Large intestine (tissue), 3 donors: ENCODE measurements around the gene TC2N. TPM values are rescaled to one million over a fixed set of nuclear protein-coding genes. Genes with fewer than 3 reads are reported as not detected.

Source experiments
- DNase-seq, 2 donors: peaks; one replicate each; pipeline versions ENCODE4 v3.0.0 to v3.0.0-alpha.2; 2013
- H3K27ac ChIP-seq: one replicate; pipeline ENCODE4 v1.5.1; 2013; ENCODE audit warnings: low read length
- H3K27me3 ChIP-seq: 2 replicates; pipeline ENCODE4 v1.6.1; 2013; ENCODE audit warnings: low read length; ENCODE audit not compliant: control insufficient read depth, insufficient read depth
- H3K36me3 ChIP-seq: 2 replicates; pipeline ENCODE4 v1.6.1; 2013; ENCODE audit warnings: low read length; ENCODE audit not compliant: control insufficient read depth, insufficient read depth
- H3K4me1 ChIP-seq: one replicate; pipeline ENCODE4 v1.6.1; 2013; ENCODE audit warnings: low read length; ENCODE audit not compliant: control insufficient read depth, insufficient read depth
- H3K4me3 ChIP-seq: one replicate; pipeline ENCODE4 v1.5.1; 2013; ENCODE audit warnings: low read length
- H3K9me3 ChIP-seq: one replicate; pipeline ENCODE4 v1.6.1; 2013; ENCODE audit warnings: mild to moderate bottlenecking, low read depth, low read length, moderate library complexity; ENCODE audit not compliant: control insufficient read depth
- WGBS: methylation state at CpG from one replicate; pipeline ENCODE4 v1.1.5; 2013; ENCODE audit warnings: low lambda C conversion rate; ENCODE audit not compliant: insufficient coverage; 5-methylcytosine and 5-hydroxymethylcytosine counted together
- polyA plus RNA-seq: library from polyadenylated mRNA; unstranded; fragments of 120-200 nt; gene quantifications from one replicate; pipeline ENCODE4 v1.2.1, GENCODE V29; 2013

The TC2N gene
- polyA plus RNA-seq, 1 donor, result 24.6 TPM

DNA sequence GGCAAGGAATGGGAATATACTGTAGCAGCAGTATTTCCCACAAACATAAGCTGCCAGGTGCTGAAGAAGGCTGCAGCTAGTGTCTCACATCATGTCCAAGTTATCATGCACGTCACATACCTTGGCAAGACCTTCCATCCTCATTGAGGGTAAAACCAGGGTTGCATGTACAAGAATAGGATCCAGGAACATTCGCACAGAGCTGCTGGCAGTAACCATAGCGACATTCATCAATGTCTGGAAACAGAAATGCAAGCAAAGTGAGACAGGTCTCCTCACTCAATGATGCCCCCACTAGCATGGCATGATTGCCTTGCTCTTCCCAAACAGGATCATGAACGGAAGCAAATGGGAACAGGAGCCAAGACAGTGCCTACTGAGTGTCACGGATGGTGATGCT lies 23.8 kb upstream of the TC2N start:
- H3K27ac ChIP-seq, result no peak overlapping the region
- no peak for DNase-seq
- WGBS, result no CpG with 5 or more reads among the region's 5 CpGs
- no peak overlapping the region for H3K4me3 ChIP-seq
- peaks cover 4% of the 10 kb centered on the region for H3K4me1 ChIP-seq
- no peaks in the 10 kb centered on the region for H3K27me3 ChIP-seq
- H3K36me3 ChIP-seq, result peaks cover 10% of the 10 kb centered on the region
- H3K9me3 ChIP-seq, result no peaks in the 10 kb centered on the region

DNA sequence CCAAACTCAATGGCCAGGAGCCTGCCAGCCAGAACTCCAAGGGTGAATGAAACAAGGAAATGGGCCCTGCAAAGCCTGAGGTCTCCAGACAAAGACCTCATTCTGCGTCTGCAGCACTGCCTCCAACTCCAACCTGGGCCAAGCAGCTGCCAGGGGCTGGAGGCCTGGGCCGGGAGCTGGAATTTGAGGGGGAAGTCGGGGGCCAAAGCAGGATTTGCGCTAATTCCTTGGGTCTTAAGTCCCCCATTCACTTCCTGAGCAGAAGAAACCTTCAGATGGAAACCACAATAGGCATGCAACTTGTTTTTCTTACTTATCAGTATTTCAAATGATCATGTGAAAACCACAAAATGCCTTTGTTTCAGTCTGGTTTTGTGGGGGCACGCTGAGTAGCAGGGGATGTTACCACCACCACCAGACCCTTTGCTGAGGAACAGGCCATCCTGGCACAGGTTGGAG lies 23.0 kb upstream of the TC2N start:
- no peak overlapping the region for H3K27ac ChIP-seq
- no CpG with 5 or more reads among the region's 5 CpGs for WGBS

DNA sequence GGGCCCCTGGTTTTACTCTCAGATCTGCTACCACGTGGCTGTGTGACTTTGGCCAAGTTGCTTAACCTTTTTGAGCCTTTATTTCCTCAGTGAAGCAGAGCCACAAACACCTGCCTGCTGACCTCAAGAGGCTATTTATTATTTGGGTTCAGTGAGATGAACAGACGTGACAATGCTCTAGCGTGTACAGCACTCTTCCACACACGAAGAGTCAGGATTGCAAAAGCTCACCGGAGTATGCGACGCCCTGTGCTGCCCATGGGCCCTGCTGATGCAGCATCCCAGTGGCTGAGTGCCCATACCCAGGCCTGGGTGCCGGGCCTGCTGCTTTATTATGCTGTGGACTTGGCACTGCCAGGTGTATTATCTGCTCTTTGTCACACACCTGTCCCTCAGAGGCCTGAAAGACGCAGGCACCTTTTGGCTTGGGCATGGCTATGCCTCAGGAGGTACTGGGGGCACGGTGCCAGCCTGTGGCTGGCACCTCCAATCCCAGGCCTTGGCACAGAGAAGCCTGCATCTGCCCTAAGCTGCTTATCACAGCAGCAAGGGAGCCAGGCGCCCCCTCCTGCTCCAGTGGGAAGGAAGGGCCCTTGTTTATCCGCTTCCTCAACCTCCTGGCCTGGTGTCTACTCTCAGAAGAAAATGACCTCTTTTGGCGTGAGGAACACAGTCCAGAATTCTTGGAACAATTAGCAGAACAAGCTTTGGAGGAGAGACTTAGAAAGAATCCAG lies 22.3 kb upstream of the TC2N start:
- no peak overlapping the region for H3K27ac ChIP-seq
- no peaks in the 10 kb centered on the region for H3K9me3 ChIP-seq
- peaks cover 4% of the 10 kb centered on the region for H3K4me1 ChIP-seq
- H3K4me3 ChIP-seq, result no peak overlapping the region
- peak; percentile 29 to 63 for DNase-seq
- WGBS, result no CpG with 5 or more reads among the region's 13 CpGs
- H3K27me3 ChIP-seq, result no peaks in the 10 kb centered on the region
- peaks cover 12% of the 10 kb centered on the region for H3K36me3 ChIP-seq

More for the DNA sequence above, 23.0 kb upstream of the TC2N start:
- peaks cover 10% of the 10 kb centered on the region for H3K36me3 ChIP-seq
- no peak overlapping the region for H3K4me3 ChIP-seq
- no peaks in the 10 kb centered on the region for H3K27me3 ChIP-seq
- H3K9me3 ChIP-seq, result no peaks in the 10 kb centered on the region
- no peak for DNase-seq
- H3K4me1 ChIP-seq, result peaks cover 4% of the 10 kb centered on the region

DNA sequence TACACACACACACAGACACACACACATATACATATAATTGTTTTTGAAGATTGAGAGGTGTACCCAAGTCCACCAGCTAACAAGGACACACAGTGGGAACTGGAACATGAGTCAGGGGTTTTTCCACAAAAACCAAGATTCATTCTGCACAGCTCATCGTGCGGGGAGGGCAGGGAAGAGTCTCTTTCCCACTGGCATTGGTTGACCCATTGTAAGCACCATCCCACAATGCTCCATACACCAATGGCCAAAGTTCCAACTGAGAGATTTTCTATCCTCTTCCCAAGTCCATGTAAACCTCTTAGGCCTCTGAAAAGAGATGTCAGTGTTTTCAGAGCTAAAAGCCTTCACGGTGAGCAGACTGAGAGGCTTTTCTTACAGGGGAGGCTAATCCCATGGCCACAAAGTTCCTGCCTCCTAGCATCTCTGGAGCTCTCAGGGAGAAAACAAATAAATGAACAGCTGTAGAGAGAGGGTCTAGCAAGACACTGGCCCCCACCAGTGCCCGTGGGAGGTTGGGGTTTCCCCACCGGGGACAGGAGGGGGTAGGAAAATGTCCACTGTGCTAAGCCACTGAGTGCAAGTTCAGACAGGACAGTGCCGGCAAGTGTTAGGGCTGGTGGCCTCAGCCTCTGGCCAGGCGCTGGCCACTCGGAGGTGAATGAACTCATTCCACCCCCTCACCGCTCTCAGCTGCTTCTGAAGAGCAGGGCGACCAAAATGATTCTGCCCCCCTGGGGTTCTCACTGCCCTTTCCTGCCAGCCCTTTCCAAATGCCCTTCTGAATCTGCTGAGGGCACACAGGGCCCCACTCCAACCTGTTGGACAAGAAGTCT lies 21.5 kb upstream of the TC2N start:
- Histone ChIP-seq H3K4me1 (peaks cover 4% of the 10 kb centered on the region), H3K36me3 (peaks cover 16% of the 10 kb centered on the region), H3K27ac (no peak overlapping the region), H3K4me3 (no peak overlapping the region), H3K27me3 (no peaks in the 10 kb centered on the region), H3K9me3 (no peaks in the 10 kb centered on the region)
- WGBS, result no CpG with 5 or more reads among the region's 10 CpGs
- DNase-seq, result no peak

DNA sequence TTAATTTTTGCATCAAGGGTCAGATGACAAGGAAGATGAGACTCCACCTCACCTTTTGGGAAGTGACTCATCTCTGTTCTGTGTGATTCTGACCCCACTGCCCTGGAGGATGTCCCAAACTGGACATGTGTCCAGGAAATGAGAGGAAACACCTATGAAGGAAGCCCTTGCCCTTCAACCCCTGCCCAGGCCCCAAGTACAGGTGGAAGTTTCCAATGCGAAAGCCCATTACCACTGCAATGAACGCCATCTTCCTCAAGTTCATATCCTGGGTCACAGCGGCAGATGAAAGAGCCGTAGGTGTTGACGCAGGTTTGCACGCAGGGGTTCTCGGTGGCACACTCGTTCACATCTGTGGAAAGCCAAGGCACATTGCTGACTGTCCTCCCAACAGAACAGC lies 19.6 kb upstream of the TC2N start:
- no peaks in the 10 kb centered on the region for H3K9me3 ChIP-seq
- H3K27me3 ChIP-seq, result no peaks in the 10 kb centered on the region
- no peak overlapping the region for H3K27ac ChIP-seq
- H3K36me3 ChIP-seq, result peaks cover 16% of the 10 kb centered on the region
- no peak for DNase-seq
- no CpG with 5 or more reads among the region's 8 CpGs for WGBS
- peaks cover 4% of the 10 kb centered on the region for H3K4me1 ChIP-seq
- H3K4me3 ChIP-seq, result no peak overlapping the region

DNA sequence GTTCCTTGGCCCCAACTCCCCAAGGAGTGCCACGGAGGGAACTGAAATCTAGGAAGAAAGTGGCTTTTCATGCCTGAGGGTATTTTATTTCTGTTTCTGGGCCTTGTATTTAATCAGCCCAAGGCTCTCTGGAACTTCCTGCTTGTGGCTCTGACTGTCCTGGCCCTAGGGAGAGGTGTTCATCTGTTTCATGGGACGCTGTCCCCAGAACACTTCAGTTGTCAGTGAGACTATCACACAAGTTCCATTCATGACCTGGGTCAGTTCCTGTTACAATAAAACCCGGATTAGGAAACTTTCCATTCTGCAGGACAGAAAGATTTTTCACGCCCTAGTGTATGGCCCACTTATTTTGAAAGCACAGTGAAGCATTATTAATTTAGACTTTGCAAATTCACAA lies 18.5 kb upstream of the TC2N start:
- no peaks in the 10 kb centered on the region for H3K9me3 ChIP-seq
- H3K4me3 ChIP-seq, result no peak overlapping the region
- DNase-seq, result no peak
- no peak overlapping the region for H3K27ac ChIP-seq
- H3K27me3 ChIP-seq, result no peaks in the 10 kb centered on the region
- 78% methylated on average over 3 of the region's 4 CpGs for WGBS
- peaks cover 4% of the 10 kb centered on the region for H3K4me1 ChIP-seq
- peaks cover 17% of the 10 kb centered on the region for H3K36me3 ChIP-seq

DNA sequence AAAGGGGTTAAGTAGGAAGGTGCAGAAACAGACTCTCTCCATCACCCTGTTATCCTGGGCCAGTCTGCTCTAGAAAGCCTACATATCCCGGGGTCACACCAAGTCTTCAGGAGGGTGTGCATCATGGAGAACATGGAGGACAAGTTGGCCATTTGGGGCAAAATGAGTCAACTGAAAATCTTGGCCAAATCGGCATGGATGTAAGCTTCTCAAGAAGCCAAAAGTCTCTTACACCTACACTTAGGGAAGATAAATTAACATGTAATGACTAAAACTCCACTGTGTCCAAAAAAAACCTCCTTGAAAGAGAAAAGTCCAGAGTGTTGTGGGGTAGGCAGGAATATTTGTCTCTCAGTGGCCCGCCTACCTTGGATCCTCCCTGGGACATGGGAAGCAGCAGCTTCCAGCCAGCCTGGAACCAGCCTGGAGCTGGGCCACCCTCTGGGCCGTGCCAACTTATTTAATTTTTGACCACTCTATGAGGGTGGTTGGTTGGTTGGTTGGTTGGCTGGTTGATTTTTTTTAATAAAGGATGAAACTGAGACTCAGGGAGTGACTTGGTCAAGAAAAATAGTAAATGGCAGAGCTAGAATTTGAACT lies 17.9 kb upstream of the TC2N start:
- Histone ChIP-seq H3K27me3 (no peaks in the 10 kb centered on the region), H3K36me3 (peaks cover 18% of the 10 kb centered on the region), H3K4me1 (peaks cover 4% of the 10 kb centered on the region), H3K4me3 (no peak overlapping the region), H3K9me3 (no peaks in the 10 kb centered on the region), H3K27ac (no peak overlapping the region)
- no peak for DNase-seq
- WGBS, result no CpG with 5 or more reads among the region's 4 CpGs

DNA sequence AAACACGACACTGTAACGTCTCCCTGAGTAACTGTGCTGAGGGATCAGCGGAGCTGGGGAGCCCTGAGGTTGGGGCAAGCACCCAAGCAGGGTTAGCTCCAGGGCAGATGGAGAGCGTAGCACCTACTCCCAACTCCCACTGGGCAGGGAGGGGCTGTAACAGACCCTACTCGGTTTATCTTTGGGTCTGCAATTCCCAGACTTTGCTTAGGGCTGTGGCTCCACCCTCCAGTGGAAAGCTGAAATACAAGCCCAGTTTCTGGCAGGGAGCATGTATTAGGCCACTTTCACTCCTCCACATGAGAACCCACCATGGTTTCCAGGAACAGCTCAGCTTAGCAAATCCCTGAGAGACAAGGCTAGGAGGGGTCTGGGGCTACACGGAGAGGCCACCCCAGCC lies 17.3 kb upstream of the TC2N start:
- H3K27ac ChIP-seq, result no peak overlapping the region
- H3K9me3 ChIP-seq, result no peaks in the 10 kb centered on the region
- H3K4me1 ChIP-seq, result peaks cover 2% of the 10 kb centered on the region
- no peaks in the 10 kb centered on the region for H3K27me3 ChIP-seq
- H3K36me3 ChIP-seq, result peaks cover 20% of the 10 kb centered on the region
- H3K4me3 ChIP-seq, result no peak overlapping the region
- WGBS, result no CpG with 5 or more reads among the region's 6 CpGs
- no peak for DNase-seq

DNA sequence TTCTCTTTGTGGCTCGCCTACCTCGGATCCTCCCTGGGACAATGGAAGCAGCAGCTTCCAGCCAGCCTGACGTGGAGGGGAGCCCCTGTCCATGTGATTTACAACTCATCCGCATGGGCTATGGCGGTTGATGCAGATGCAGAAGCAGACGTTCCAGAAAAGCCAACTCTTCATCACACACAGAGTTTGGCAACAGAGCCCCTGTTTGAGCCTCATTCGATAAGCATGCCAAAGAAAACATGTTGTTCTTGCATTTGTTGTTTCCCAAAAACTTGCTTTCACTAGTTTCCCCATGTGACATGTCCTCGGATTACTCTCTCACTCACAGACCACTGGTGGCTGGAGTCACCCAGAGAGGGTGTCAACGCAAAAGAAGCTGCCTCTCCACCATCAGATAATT lies 16.4 kb upstream of the TC2N start:
- Histone ChIP-seq H3K4me1 (no peaks in the 10 kb centered on the region), H3K36me3 (peaks cover 18% of the 10 kb centered on the region), H3K4me3 (no peak overlapping the region), H3K27me3 (no peaks in the 10 kb centered on the region), H3K27ac (no peak overlapping the region), H3K9me3 (no peaks in the 10 kb centered on the region)
- no peak for DNase-seq
- no CpG with 5 or more reads among the region's 9 CpGs for WGBS

DNA sequence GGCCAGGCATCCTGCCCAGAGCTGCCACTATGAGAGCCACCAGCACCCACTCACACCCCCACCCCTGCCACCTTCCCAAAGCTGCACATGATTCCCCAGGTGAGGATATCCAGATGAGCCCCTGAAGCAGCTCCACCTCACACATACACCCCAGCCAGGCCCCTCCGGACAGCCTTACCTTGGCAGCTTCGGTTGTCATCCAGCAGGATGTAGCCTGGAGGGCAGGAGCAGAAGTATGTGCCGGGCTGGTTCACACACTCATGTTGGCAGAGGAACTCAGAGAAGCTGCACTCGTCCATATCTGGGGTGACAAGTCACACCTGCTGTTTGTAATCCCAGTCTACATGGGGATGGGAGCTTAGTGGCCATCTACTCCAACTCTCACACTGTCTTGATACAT lies 15.4 kb upstream of the TC2N start:
- no peak overlapping the region for H3K27ac ChIP-seq
- WGBS, result no CpG with 5 or more reads among the region's 4 CpGs

More for the DNA sequence above, 15.4 kb upstream of the TC2N start:
- no peaks in the 10 kb centered on the region for H3K9me3 ChIP-seq
- H3K36me3 ChIP-seq, result peaks cover 18% of the 10 kb centered on the region
- H3K4me3 ChIP-seq, result no peak overlapping the region
- no peak for DNase-seq
- no peaks in the 10 kb centered on the region for H3K27me3 ChIP-seq
- no peaks in the 10 kb centered on the region for H3K4me1 ChIP-seq
